GM23338 (cell line): Measurements from ENCODE around the gene MED28. TPM values are rescaled to one million over a fixed set of nuclear protein-coding genes. Genes with fewer than 3 reads are reported as not detected.

Experiments used
- ATAC-seq: fragments of 200-7000 bp; cut with Tn5 transposase; 3 replicates; pipeline ENCODE4 v1.9.1; 2020
- DNase-seq: peaks from one replicate; pipeline ENCODE4 v3.0.0-alpha.2; 2015; ENCODE audit warnings: low spot score
- H2AFZ ChIP-seq: fragments of 200-600 bp; sonication (generic); 2 replicates; pipeline ENCODE4 v1.8.0; 2016; ENCODE audit warnings: antibody characterized with exemption, mild to moderate bottlenecking, moderate library complexity
- H3F3A ChIP-seq: fragments of 200-600 bp; sonication (generic); replicated peaks from 2 replicates; pipeline ENCODE4 v1.8.0; 2017; ENCODE audit warnings: antibody characterized with exemption, mixed run types, low read depth
- H3K27ac ChIP-seq: fragments of 200-600 bp; sonication (generic); 2 replicates; pipeline ENCODE4 v1.6.1; 2016; ENCODE audit warnings: low read depth
- H3K27me3 ChIP-seq: fragments of 200-600 bp; sonication (generic); 2 replicates; pipeline ENCODE4 v1.8.0; 2016; ENCODE audit warnings: mild to moderate bottlenecking, mixed run types, moderate library complexity; ENCODE audit not compliant: insufficient read depth
- H3K36me3 ChIP-seq: fragments of 200-600 bp; sonication (generic); 2 replicates; pipeline ENCODE4 v1.8.0; 2016; ENCODE audit warnings: mild to moderate bottlenecking; ENCODE audit not compliant: insufficient read depth
- H3K4me1 ChIP-seq: fragments of 200-600 bp; sonication (generic); 2 replicates; pipeline ENCODE4 v1.8.0; 2016; ENCODE audit warnings: mild to moderate bottlenecking, moderate library complexity; ENCODE audit not compliant: insufficient read depth
- H3K4me2 ChIP-seq: fragments of 200-600 bp; sonication (generic); 2 replicates; pipeline ENCODE4 v1.7.1; 2017; ENCODE audit warnings: mixed run types
- H3K4me3 ChIP-seq: fragments of 200-600 bp; sonication (generic); 2 replicates; pipeline ENCODE4 v1.6.1; 2016; ENCODE audit warnings: mixed run types
- H3K79me2 ChIP-seq: fragments of 200-600 bp; sonication (generic); replicated peaks from 2 replicates; pipeline ENCODE4 v1.8.0; 2017; ENCODE audit warnings: mild to moderate bottlenecking; ENCODE audit not compliant: insufficient read depth
- H3K9me2 ChIP-seq: fragments of 200-600 bp; sonication (generic); 2 replicates; pipeline ENCODE4 v1.8.0; 2017; ENCODE audit not compliant: insufficient read depth
- H4K20me1 ChIP-seq: fragments of 200-600 bp; sonication (generic); replicated peaks from 2 replicates; pipeline ENCODE4 v1.8.0; 2017; ENCODE audit warnings: mild to moderate bottlenecking; ENCODE audit not compliant: insufficient read depth
- H3K27ac Mint-ChIP-seq: 2 replicates; pipeline ENCODE4 v1.8.0; 2020; ENCODE audit warnings: inconsistent platforms, mild to moderate bottlenecking, moderate library complexity, mixed read lengths
- H3K27me3 Mint-ChIP-seq: 3 replicates; pipeline ENCODE4 v1.8.0; 2022; ENCODE audit warnings: low read depth, mild to moderate bottlenecking, moderate library complexity, mixed read lengths, inconsistent platforms; ENCODE audit not compliant: insufficient read depth, poor library complexity
- H3K36me3 Mint-ChIP-seq: 3 replicates; pipeline ENCODE4 v1.8.0; 2021; ENCODE audit warnings: low read depth, mild to moderate bottlenecking, inconsistent platforms, moderate library complexity, mixed read lengths
- H3K4me1 Mint-ChIP-seq: 3 replicates; pipeline ENCODE4 v1.8.0; 2020; ENCODE audit warnings: mild to moderate bottlenecking, inconsistent platforms, mixed read lengths
- H3K4me3 Mint-ChIP-seq: 3 replicates; pipeline ENCODE4 v1.8.0; 2021; ENCODE audit warnings: moderate library complexity, mild to moderate bottlenecking, inconsistent platforms, mixed read lengths
- H3K9me3 Mint-ChIP-seq: 3 replicates; pipeline ENCODE4 v1.8.0; 2020; ENCODE audit warnings: moderate library complexity, mild to moderate bottlenecking, inconsistent platforms, mixed read lengths
- CREB1 ChIP-seq: fragments of 250-450 bp; sonication (Bioruptor Pico); IDR thresholded peaks from 2 replicates; pipeline ENCODE4 v1.5.0; 2020; ENCODE audit warnings: low read depth, mild to moderate bottlenecking, moderate library complexity
- CTCF ChIP-seq, 2 experiments: fragments of 200-600 bp in 1 of 2; sonication (generic) in 1 of 2; conservative IDR thresholded peaks; 2 replicates each; pipeline versions ENCODE4 v1.5.1 to v1.6.1; 2016 to 2017; ENCODE audit warnings: antibody characterized with exemption in 2 of 2, low read depth in 2 of 2, mild to moderate bottlenecking in 2 of 2, moderate library complexity in 1 of 2
- ETS1 ChIP-seq: IDR thresholded peaks from 2 replicates; pipeline ENCODE4 v1.6.1; 2016; ENCODE audit warnings: antibody characterized with exemption
- EZH2 ChIP-seq: fragments of 200-600 bp; sonication (generic); IDR thresholded peaks from one replicate; pipeline ENCODE4 v1.8.0; 2017; ENCODE audit warnings: antibody characterized with exemption, mild to moderate bottlenecking, low read depth; ENCODE audit not compliant: unreplicated experiment
- EZH2phosphoT487 ChIP-seq: fragments of 200-600 bp; sonication (generic); IDR thresholded peaks from one replicate; pipeline ENCODE4 v1.8.1; 2018; ENCODE audit warnings: antibody characterized with exemption; ENCODE audit not compliant: unreplicated experiment
- JUNB ChIP-seq: IDR thresholded peaks from one replicate; pipeline ENCODE4 v1.6.1; 2016; ENCODE audit warnings: antibody characterized with exemption; ENCODE audit not compliant: unreplicated experiment
- NANOG ChIP-seq: IDR thresholded peaks from 2 replicates; pipeline ENCODE4 v1.6.1; 2016; ENCODE audit warnings: antibody characterized with exemption, borderline replicate concordance
- POLR2AphosphoS5 ChIP-seq: IDR thresholded peaks from 2 replicates; pipeline ENCODE4 v1.6.1; 2016; ENCODE audit warnings: antibody characterized with exemption, low read depth
- REST ChIP-seq: IDR thresholded peaks from one replicate; pipeline ENCODE4 v1.6.1; 2018; ENCODE audit warnings: antibody characterized with exemption; ENCODE audit not compliant: unreplicated experiment
- ZNF114 ChIP-seq: fragments of 250-450 bp; sonication (Bioruptor Pico); IDR thresholded peaks from 2 replicates; pipeline ENCODE4 v1.5.0; 2020; ENCODE audit warnings: mild to moderate bottlenecking, moderate library complexity
- polyA plus RNA-seq: library from polyadenylated mRNA; unstranded; fragments of >200 nt; fragmentation: Nextera tagmentation; extraction: Ambion mirVana; gene quantifications from 2 replicates; pipeline ENCODE4 v1.2.1, GENCODE V29; 2016
- total RNA-seq: library from RNA; depleted of rRNA; stranded (reverse); fragments of >200 nt; shearing (Covaris generic); gene quantifications from 2 replicates; pipeline ENCODE4 v1.2.3, GENCODE V29; 2014

The MED28 gene
- total and polyA plus RNA-seq, 2 experiments from 2014 or later = 24.0 to 60.9 TPM

- Mint-ChIP-seq H3K9me3 (peaks cover 4% of the 10 kb centered on the region; the same call in 1 of the 3 replicates), H3K27ac (no peak overlapping the region), H3K4me1 (peaks cover 5% of the 10 kb centered on the region; the same call in 2 of the 3 replicates), H3K36me3 (no peaks in the 10 kb centered on the region), H3K4me3 (no peak overlapping the region), H3K27me3 (peaks cover 5% of the 10 kb centered on the region)
- DNase-seq (no peak), ATAC-seq (peak; percentile 65)
- Histone ChIP-seq H3K27me3 (no peaks in the 10 kb centered on the region), H3K9me2 (no peaks in the 10 kb centered on the region), H3F3A (no peaks in the 10 kb centered on the region), H3K36me3 (no peaks in the 10 kb centered on the region), H3K4me2 (no peak overlapping the region), H4K20me1 (no peaks in the 10 kb centered on the region), H2AFZ (no peak overlapping the region), H3K27ac (no peak overlapping the region), H3K79me2 (no peaks in the 10 kb centered on the region), H3K4me1 (no peaks in the 10 kb centered on the region), H3K4me3 (no peak overlapping the region)
- TF ChIP-seq EZH2phosphoT487 = no peak
- no peak for TF ChIP-seq REST
- TF ChIP-seq ZNF114 (CRISPR knock-in tag) = no peak
- TF ChIP-seq ETS1 = no peak
- no peak for TF ChIP-seq CTCF (conservative IDR thresholded peaks at IDR 0.05; ENCODE audit: low read depth in 2 of 2)
- no peak for TF ChIP-seq EZH2
- TF ChIP-seq JUNB = no peak
- TF ChIP-seq POLR2AphosphoS5 = no peak
- no peak for TF ChIP-seq CREB1 (CRISPR knock-in tag)
- TF ChIP-seq NANOG = no peak
These were observed 53.3 kb downstream of the MED28 start for GRCh38 chr4:17667653-17668201.
